OCI-LY3 (cell line): Measurements from ENCODE around the gene PORCN.

ENCODE experiments used
- H2AFZ ChIP-seq: fragments of 200-600, 300-600 bp; shearing (Covaris generic); 2 replicates; pipeline ENCODE4 v1.6.0; 2014; ENCODE audit warnings: antibody characterized with exemption, low read depth, low read length
- H3K27ac ChIP-seq: fragments of 200-600, 300-600 bp; sonication (generic); 2 replicates; pipeline ENCODE4 v1.5.1; 2014; ENCODE audit warnings: mild to moderate bottlenecking, low read length, moderate library complexity, mixed read lengths
- H3K27me3 ChIP-seq: fragments of 200-600, 300-600 bp; sonication (generic); 2 replicates; pipeline ENCODE4 v1.6.1; 2014; ENCODE audit warnings: low read depth, low read length, mixed read lengths
- H3K36me3 ChIP-seq: fragments of 200-600, 300-600 bp; sonication (generic); replicated peaks from 2 replicates; pipeline ENCODE3; 2014; ENCODE audit warnings: low read depth, low read length, mixed read lengths
- H3K4me1 ChIP-seq: fragments of 300-600, 200-600 bp; sonication (generic); 2 replicates; pipeline ENCODE4 v1.6.1; 2014; ENCODE audit warnings: low read length, mixed read lengths
- H3K4me2 ChIP-seq: fragments of 200-600, 300-600 bp; sonication (generic); 2 replicates; pipeline ENCODE4 v1.6.1; 2014; ENCODE audit warnings: low read length, mixed read lengths
- H3K4me3 ChIP-seq: fragments of 300-600, 200-600 bp; sonication (generic); 2 replicates; pipeline ENCODE4 v1.5.1; 2014; ENCODE audit warnings: antibody characterized with exemption, mild to moderate bottlenecking, low read length, moderate library complexity
- H3K79me2 ChIP-seq: fragments of 300-600, 200-600 bp; shearing (Covaris generic); 2 replicates; pipeline ENCODE4 v1.6.1; 2014; ENCODE audit warnings: mild to moderate bottlenecking, low read length, mixed read lengths
- H3K9ac ChIP-seq: fragments of 300-600, 200-600 bp; shearing (Covaris generic); 2 replicates; pipeline ENCODE4 v1.6.0; 2014; ENCODE audit warnings: mild to moderate bottlenecking, low read length, moderate library complexity
- H3K9me3 ChIP-seq: fragments of 200-600, 300-600 bp; shearing (Covaris generic); 2 replicates; pipeline ENCODE4 v1.6.1; 2014; ENCODE audit warnings: low read length, mixed read lengths; ENCODE audit not compliant: insufficient read depth
- H4K20me1 ChIP-seq: fragments of 200-600, 300-600 bp; sonication (generic); 2 replicates; pipeline ENCODE4 v1.6.1; 2016; ENCODE audit warnings: low read length, mixed read lengths; ENCODE audit not compliant: insufficient read depth
- EZH2phosphoT487 ChIP-seq: fragments of 200-600 bp; shearing (Covaris generic); IDR thresholded peaks from 2 replicates; pipeline ENCODE4 v1.6.1; 2018; ENCODE audit warnings: antibody characterized with exemption, mixed run types, low read depth
- TF ChIP-seq, protein P1 (sequence below): fragments of 200-600, 300-600 bp; sonication (generic); IDR thresholded peaks from 2 replicates; pipeline ENCODE4 v1.5.1; 2014; ENCODE audit warnings: antibody characterized with exemption, low read length, low read depth

The PORCN gene

DNA sequence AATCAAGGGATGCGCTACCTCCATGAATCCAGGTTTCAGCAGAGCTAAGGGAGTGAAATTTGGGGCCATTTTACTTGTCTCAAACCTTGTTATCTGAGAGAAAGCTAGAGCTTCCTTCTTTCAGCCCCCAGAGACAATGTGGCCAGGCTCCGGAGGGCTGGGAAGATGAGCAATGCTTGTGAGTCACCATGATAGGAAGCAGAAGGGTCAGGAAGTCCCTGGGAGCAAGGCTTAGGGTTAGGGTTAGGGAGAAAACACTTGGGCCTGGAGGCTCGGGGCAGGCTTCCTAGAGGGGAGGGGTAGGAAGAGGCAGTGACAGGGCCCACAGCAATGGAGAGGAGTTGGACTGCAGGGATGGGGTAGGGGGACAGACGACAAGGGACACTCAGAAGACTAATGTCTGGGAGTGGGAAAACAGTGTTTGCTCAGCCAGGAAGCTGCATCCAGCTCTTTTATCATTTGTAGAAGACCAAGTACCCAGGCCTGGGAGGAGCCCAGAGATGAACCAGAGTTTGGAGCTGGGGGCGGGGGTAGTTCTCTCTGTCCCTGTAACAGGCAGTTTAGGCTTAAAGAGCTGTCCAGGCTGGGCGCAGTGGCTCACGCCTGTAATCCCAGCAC is 16.4 kb upstream of the PORCN start:
- Histone ChIP-seq H4K20me1 (no peaks in the 10 kb centered on the region), H3K4me3 (no peak overlapping the region), H3K9me3 (no peaks in the 10 kb centered on the region), H3K27me3 (no peaks in the 10 kb centered on the region), H3K4me2 (no peak overlapping the region), H2AFZ (no peak overlapping the region), H3K9ac (no peak overlapping the region), H3K27ac (no peak overlapping the region), H3K36me3 (no peaks in the 10 kb centered on the region), H3K4me1 (no peaks in the 10 kb centered on the region), H3K79me2 (no peaks in the 10 kb centered on the region)
- TF ChIP-seq EZH2phosphoT487: no peak
- TF ChIP-seq, protein P1, sequence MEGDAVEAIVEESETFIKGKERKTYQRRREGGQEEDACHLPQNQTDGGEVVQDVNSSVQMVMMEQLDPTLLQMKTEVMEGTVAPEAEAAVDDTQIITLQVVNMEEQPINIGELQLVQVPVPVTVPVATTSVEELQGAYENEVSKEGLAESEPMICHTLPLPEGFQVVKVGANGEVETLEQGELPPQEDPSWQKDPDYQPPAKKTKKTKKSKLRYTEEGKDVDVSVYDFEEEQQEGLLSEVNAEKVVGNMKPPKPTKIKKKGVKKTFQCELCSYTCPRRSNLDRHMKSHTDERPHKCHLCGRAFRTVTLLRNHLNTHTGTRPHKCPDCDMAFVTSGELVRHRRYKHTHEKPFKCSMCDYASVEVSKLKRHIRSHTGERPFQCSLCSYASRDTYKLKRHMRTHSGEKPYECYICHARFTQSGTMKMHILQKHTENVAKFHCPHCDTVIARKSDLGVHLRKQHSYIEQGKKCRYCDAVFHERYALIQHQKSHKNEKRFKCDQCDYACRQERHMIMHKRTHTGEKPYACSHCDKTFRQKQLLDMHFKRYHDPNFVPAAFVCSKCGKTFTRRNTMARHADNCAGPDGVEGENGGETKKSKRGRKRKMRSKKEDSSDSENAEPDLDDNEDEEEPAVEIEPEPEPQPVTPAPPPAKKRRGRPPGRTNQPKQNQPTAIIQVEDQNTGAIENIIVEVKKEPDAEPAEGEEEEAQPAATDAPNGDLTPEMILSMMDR: no peak

DNA sequence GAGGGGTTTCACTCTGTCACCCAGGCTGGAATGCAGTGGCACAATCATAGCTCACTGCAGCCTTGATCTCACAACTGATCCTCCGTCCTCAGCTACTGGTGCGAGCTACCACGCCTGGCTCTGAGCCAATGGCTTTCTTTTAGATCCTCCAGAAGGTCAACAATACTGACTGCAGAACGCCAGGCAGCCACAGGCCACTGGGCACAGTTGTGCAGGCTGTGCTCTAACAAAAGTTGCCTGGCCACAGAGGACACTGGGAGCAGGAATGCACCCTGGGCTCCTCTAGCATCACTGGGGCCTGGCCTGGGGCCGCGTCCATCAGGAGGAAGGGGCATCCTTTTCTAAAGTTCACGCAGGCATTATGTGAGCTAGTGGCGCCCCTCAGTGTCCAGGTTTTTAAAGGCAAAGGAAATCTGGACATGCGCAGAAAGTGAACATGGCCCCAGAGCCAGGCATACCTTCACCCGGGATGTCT is 14.9 kb upstream of the PORCN start:
- TF ChIP-seq, protein P1: peak; percentile 61
- no peak for TF ChIP-seq EZH2phosphoT487
- Histone ChIP-seq H3K27me3 (no peaks in the 10 kb centered on the region), H3K4me2 (peak overlapping the region; percentile 54)

DNA sequence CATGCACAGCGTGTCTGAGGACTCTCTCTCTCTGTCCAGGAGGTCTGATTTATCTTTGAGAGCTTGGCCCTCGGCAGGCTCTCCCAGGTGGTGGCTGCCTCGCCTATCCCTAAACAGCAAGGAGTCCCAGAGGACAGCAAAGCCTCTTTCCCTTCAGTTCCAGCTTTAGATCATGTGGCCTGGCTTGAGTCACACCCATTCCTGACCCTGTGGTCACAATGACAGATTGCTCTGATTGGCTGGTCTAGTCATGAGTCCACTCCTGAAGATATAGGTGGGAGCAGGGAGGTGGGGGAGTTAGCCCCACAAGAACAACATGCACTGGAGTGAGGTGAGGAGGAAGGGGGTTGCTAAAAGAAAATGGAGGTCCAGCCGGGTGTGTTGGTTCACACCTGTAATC is 12.1 kb upstream of the PORCN start:
- Histone ChIP-seq H3K27me3 (no peaks in the 10 kb centered on the region), H3K9me3 (no peaks in the 10 kb centered on the region), H3K36me3 (no peaks in the 10 kb centered on the region), H3K4me3 (no peak overlapping the region), H3K4me1 (no peaks in the 10 kb centered on the region), H3K79me2 (no peaks in the 10 kb centered on the region), H3K27ac (no peak overlapping the region), H4K20me1 (no peaks in the 10 kb centered on the region), H2AFZ (no peak overlapping the region), H3K4me2 (no peak overlapping the region), H3K9ac (no peak overlapping the region)
- TF ChIP-seq, protein P1: no peak
- TF ChIP-seq EZH2phosphoT487: no peak

More for the DNA sequence above, 14.9 kb upstream of the PORCN start:
- H3K36me3 ChIP-seq: no peaks in the 10 kb centered on the region
- H3K9me3 ChIP-seq: no peaks in the 10 kb centered on the region
- no peak overlapping the region for H3K4me3 ChIP-seq
- H4K20me1 ChIP-seq: no peaks in the 10 kb centered on the region
- H3K79me2 ChIP-seq: no peaks in the 10 kb centered on the region
- H3K27ac ChIP-seq: no peak overlapping the region
- H2AFZ ChIP-seq: peak overlapping the region; percentile 60; the same call in 1 of the 2 replicates
- no peaks in the 10 kb centered on the region for H3K4me1 ChIP-seq
- H3K9ac ChIP-seq: no peak overlapping the region

DNA sequence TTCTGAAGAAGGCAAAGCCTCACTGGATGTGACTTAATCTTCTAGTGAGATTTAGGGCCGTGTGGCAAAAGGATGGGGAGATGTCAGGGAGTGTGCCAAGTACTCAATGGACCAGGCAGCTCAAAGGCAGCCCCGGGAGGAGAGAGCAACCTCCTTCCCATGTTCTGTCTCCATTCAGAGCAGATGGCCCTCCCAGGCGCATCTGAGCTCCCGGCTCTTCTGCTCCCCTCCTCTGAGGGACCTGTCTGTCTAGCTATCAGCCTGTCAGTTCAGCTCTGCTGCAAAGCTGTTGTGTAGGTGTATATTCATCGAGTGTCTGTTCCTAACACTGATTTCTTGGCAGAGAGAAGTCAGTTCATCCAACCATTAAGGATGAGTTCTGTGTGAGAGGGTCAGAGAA is 10.9 kb upstream of the PORCN start:
- Histone ChIP-seq H3K36me3 (no peaks in the 10 kb centered on the region), H3K4me3 (no peak overlapping the region), H3K27me3 (no peaks in the 10 kb centered on the region), H3K27ac (no peak overlapping the region), H3K4me2 (no peak overlapping the region), H4K20me1 (no peaks in the 10 kb centered on the region), H3K9me3 (no peaks in the 10 kb centered on the region), H2AFZ (no peak overlapping the region), H3K9ac (no peak overlapping the region), H3K4me1 (no peaks in the 10 kb centered on the region), H3K79me2 (no peaks in the 10 kb centered on the region)
- TF ChIP-seq, protein P1: no peak
- no peak for TF ChIP-seq EZH2phosphoT487
